GM12892 (cell line): ENCODE measurements around the gene CCDC190. TPM values are rescaled to one million over a fixed set of nuclear protein-coding genes. Genes with fewer than 3 reads are reported as not detected.

Source experiments
- DNase-seq: peaks from one replicate; pipeline ENCODE4 v3.0.0; 2011; ENCODE audit not compliant: insufficient read length
- FAIRE-seq: peaks from 2 replicates; lab custom pipeline; 2011; peaks lifted over from hg19 to GRCh38; lab: Jason Lieb, UNC
- POLR2A ChIP-seq: IDR thresholded peaks from 2 replicates; pipeline ENCODE4 v1.6.1; 2011; ENCODE audit warnings: low read depth, low read length, control low read depth
- POLR2AphosphoS5 ChIP-seq: IDR thresholded peaks from 2 replicates; pipeline ENCODE4 v1.6.1; 2011; ENCODE audit warnings: low read depth, low read length, control low read depth
- TAF1 ChIP-seq: IDR thresholded peaks from 2 replicates; pipeline ENCODE4 v1.6.1; 2011; ENCODE audit warnings: low read depth, mild to moderate bottlenecking, control low read depth, low read length, borderline replicate concordance
- polyA plus RNA-seq: library from polyadenylated mRNA; unstranded; fragments of >200 nt; gene quantifications from one replicate; pipeline ENCODE4 v1.2.1, GENCODE V29; 2012; ENCODE audit warnings: missing spikeins, inconsistent platforms; ENCODE audit not compliant: missing spikeins

Gene CCDC190
- not detected for polyA plus RNA-seq

- no peak for FAIRE-seq
- no peak for DNase-seq
- TF ChIP-seq TAF1 (no peak), POLR2AphosphoS5 (no peak), POLR2A (no peak)
Measured at GRCh38 chr1:162861101-162861500, at the start of gene CCDC190. Gene CCDC190 (minus strand): TSS chr1:162861175. CDS start chr1:162859646, 1,529 bp downstream.

- no peak for DNase-seq
- FAIRE-seq: no peak
- TF ChIP-seq POLR2AphosphoS5: no peak
- no peak for TF ChIP-seq TAF1
- TF ChIP-seq POLR2A: no peak
Measured at GRCh38 chr1:162910161-162910560, 49.2 kb upstream of the CCDC190 start.

GRCh38 chr1:162908780-162909179, 47.8 kb upstream of the CCDC190 start:
- no peak for FAIRE-seq
- TF ChIP-seq TAF1 (no peak), POLR2AphosphoS5 (no peak), POLR2A (no peak)
- no peak for DNase-seq

- FAIRE-seq: no peak
Measured at GRCh38 chr1:162908236-162908635, 47.3 kb upstream of the CCDC190 start.

GRCh38 chr1:162906485-162906884, 45.5 kb upstream of the CCDC190 start:
- no peak for TF ChIP-seq TAF1
- no peak for TF ChIP-seq POLR2AphosphoS5
- no peak for TF ChIP-seq POLR2A
- DNase-seq (no peak), FAIRE-seq (no peak)

More at GRCh38 chr1:162908236-162908635, 47.3 kb upstream of the CCDC190 start:
- TF ChIP-seq POLR2AphosphoS5 (no peak), TAF1 (no peak), POLR2A (no peak)
- DNase-seq: no peak

- DNase-seq: no peak
- no peak for FAIRE-seq
- TF ChIP-seq POLR2A (no peak), TAF1 (no peak), POLR2AphosphoS5 (no peak)
Measured at GRCh38 chr1:162905174-162906158, 44.5 kb upstream of the CCDC190 start.

- FAIRE-seq (no peak), DNase-seq (no peak)
- TF ChIP-seq POLR2A (no peak), POLR2AphosphoS5 (no peak), TAF1 (no peak)
Measured at GRCh38 chr1:162904579-162904978, 43.6 kb upstream of the CCDC190 start.

GRCh38 chr1:162904023-162904422, 43.0 kb upstream of the CCDC190 start:
- FAIRE-seq: no peak
- TF ChIP-seq POLR2AphosphoS5 (no peak), POLR2A (no peak), TAF1 (no peak)
- DNase-seq: no peak

- DNase-seq: no peak
- no peak for FAIRE-seq
- TF ChIP-seq TAF1 (no peak), POLR2A (no peak), POLR2AphosphoS5 (no peak)
Measured at GRCh38 chr1:162903246-162903645, 42.3 kb upstream of the CCDC190 start.

GRCh38 chr1:162902416-162902815, 41.4 kb upstream of the CCDC190 start:
- no peak for FAIRE-seq
- no peak for TF ChIP-seq TAF1
- TF ChIP-seq POLR2A: no peak
- TF ChIP-seq POLR2AphosphoS5: no peak
- DNase-seq: no peak

GRCh38 chr1:162901243-162901642, 40.3 kb upstream of the CCDC190 start:
- DNase-seq: no peak
- TF ChIP-seq POLR2AphosphoS5 (no peak), TAF1 (no peak), POLR2A (no peak)
- no peak for FAIRE-seq

- DNase-seq (no peak), FAIRE-seq (no peak)
- TF ChIP-seq POLR2A (no peak), TAF1 (no peak), POLR2AphosphoS5 (no peak)
Measured at GRCh38 chr1:162899422-162900146, 38.6 kb upstream of the CCDC190 start.
